Lung (tissue), 12 donors: ENCODE results near the gene DPP6. TPM values are rescaled to one million over a fixed set of nuclear protein-coding genes. Genes with fewer than 3 reads are reported as not detected.

ENCODE experiments used
- ATAC-seq: fragments of 200-7000 bp; cut with Tn5 transposase; one replicate; pipeline ENCODE4 v1.9.1; 2020; ENCODE audit warnings: moderate number of reproducible peaks; ENCODE audit not compliant: insufficient read depth, low FRiP score
- DNase-seq, 3 donors: peaks; one replicate each; pipeline ENCODE4 v3.0.0-alpha.2; 2013 to 2017
- H3K27ac ChIP-seq, 2 donors: one replicate each; pipeline ENCODE4 v1.5.1; 2013; ENCODE audit warnings: mild to moderate bottlenecking in 2 of 2, moderate library complexity in 2 of 2, control low read depth in 1 of 2, inconsistent platforms in 1 of 2, low read depth in 1 of 2, low read length in 1 of 2
- H3K27me3 ChIP-seq, 3 donors: one replicate each; pipeline ENCODE4 v1.5.1; 2013; ENCODE audit warnings: low read length in 2 of 3; ENCODE audit not compliant: control insufficient read depth in 3 of 3, insufficient read depth in 3 of 3
- H3K36me3 ChIP-seq, 4 donors: one replicate each; pipeline ENCODE4 v1.5.1; 2013; ENCODE audit warnings: low read length in 4 of 4, mild to moderate bottlenecking in 1 of 4, moderate library complexity in 1 of 4; ENCODE audit not compliant: control insufficient read depth in 4 of 4, insufficient read depth in 4 of 4
- H3K4me1 ChIP-seq, 5 donors: one replicate each; pipeline ENCODE4 v1.5.1; 2013; ENCODE audit warnings: low read length in 5 of 5, mild to moderate bottlenecking in 2 of 5, moderate library complexity in 1 of 5; ENCODE audit not compliant: control insufficient read depth in 5 of 5, insufficient read depth in 5 of 5
- H3K4me3 ChIP-seq: one replicate; pipeline ENCODE4 v1.5.1; 2013; ENCODE audit warnings: mild to moderate bottlenecking, control low read depth, moderate library complexity
- H3K9ac ChIP-seq, 2 donors: one replicate each; pipeline ENCODE4 v1.5.1; 2013; ENCODE audit warnings: low read length in 2 of 2, control low read depth in 1 of 2; ENCODE audit not compliant: insufficient read depth in 1 of 2
- H3K9me3 ChIP-seq, 4 donors: one replicate each; pipeline ENCODE4 v1.5.1; 2013; ENCODE audit warnings: low read length in 3 of 4, mild to moderate bottlenecking in 1 of 4, moderate library complexity in 1 of 4; ENCODE audit not compliant: control insufficient read depth in 4 of 4, insufficient read depth in 3 of 4
- WGBS, 2 donors: extraction: QIAGEN DNeasy Blood & Tissue Kit; methylation state at CpG; one replicate each; pipeline ENCODE4 v1.1.7; 2013; 5-methylcytosine and 5-hydroxymethylcytosine counted together
- polyA plus RNA-seq, 2 donors: library from polyadenylated mRNA; stranded (reverse); fragments of 200-250 nt; gene quantifications; one replicate each; pipeline ENCODE4 v1.2.1, GENCODE V29; 2013
- total RNA-seq, 2 donors: library from RNA; depleted of rRNA in 1 of 2; stranded (reverse); fragments of >200 nt in 1 of 2; gene quantifications; one replicate each; pipeline ENCODE4 v1.2.1, GENCODE V29; 2014 to 2021
- TF ChIP-seq, protein P1 (sequence below): IDR thresholded peaks from 2 replicates; pipeline ENCODE4 v1.5.1; 2012; ENCODE audit warnings: mild to moderate bottlenecking; ENCODE audit errors: control extremely low read depth, extremely low read depth
- donor health status: control.
- donor health status: control.
- donor health status: Bipolar disorder and iron deficiency.
- donor health status: healthy.
- donor health status: DM: yes; HTN: yes; CAD: no.

DPP6 gene
- total and polyA plus RNA-seq, 4 donors = 0.08 to 1.3 (median 0.75) TPM

DNA sequence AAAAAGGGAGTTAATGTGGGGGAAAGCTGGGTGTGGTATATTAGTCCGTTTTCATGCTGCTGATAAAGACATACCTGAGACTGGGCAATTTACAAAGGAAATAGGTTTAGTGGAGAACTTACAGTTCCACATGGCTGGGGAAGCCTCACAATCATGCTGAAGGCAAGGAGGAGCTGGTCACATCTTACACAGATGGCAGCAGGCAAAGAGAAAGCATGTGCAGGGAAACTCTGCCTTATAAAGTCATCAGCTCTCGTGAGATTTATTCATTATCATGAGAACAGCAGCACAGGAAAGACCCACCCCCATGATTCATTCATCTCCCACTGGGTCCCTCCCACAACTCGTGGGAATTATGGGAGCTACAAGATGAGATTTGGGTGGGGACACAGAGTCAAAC is 836.5 kb downstream of the DPP6 start:
- Histone ChIP-seq H3K27me3 (no peaks in the 10 kb centered on the region), H3K27ac (no peak overlapping the region), H3K4me3 (no peak overlapping the region), H3K36me3 (no peaks in the 10 kb centered on the region), H3K9ac (no peak overlapping the region), H3K4me1 (no peaks in the 10 kb centered on the region), H3K9me3 (peaks cover 0 to 3% (median under 1%) of the 10 kb centered on the region in 4 donors)
- DNase-seq = no peak
- TF ChIP-seq, protein P1, sequence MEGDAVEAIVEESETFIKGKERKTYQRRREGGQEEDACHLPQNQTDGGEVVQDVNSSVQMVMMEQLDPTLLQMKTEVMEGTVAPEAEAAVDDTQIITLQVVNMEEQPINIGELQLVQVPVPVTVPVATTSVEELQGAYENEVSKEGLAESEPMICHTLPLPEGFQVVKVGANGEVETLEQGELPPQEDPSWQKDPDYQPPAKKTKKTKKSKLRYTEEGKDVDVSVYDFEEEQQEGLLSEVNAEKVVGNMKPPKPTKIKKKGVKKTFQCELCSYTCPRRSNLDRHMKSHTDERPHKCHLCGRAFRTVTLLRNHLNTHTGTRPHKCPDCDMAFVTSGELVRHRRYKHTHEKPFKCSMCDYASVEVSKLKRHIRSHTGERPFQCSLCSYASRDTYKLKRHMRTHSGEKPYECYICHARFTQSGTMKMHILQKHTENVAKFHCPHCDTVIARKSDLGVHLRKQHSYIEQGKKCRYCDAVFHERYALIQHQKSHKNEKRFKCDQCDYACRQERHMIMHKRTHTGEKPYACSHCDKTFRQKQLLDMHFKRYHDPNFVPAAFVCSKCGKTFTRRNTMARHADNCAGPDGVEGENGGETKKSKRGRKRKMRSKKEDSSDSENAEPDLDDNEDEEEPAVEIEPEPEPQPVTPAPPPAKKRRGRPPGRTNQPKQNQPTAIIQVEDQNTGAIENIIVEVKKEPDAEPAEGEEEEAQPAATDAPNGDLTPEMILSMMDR = no peak
- no peak for ATAC-seq
- WGBS, 2 donors = 71 to 76% methylated on average over 3 of the region's 3 CpGs

DNA sequence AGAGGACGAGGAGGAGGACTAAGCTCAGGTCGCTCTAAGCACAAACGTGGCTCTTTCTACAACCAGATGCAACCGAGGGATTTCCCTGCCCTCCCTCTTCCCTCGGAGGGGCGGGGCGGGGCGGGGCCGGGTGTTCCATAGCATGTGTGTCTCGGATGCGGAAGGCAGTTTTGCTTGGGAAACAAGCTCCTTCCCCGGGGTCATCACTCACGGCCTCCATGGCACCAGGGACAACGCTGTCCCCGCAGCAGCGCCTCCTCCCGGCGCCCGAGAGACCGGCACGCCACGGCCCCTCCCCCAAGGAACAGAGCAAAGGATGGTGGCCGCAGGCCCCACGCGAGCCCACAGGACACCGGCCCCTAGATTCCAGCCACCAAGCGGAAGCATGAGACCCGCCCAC is 840.3 kb downstream of the DPP6 start:
- H3K4me3 ChIP-seq = no peak overlapping the region
- no peaks in the 10 kb centered on the region for H3K9me3 ChIP-seq
- no peaks in the 10 kb centered on the region for H3K36me3 ChIP-seq
- TF ChIP-seq, protein P1 = no peak
- H3K27me3 ChIP-seq = no peaks in the 10 kb centered on the region
- no peaks in the 10 kb centered on the region for H3K4me1 ChIP-seq
- ATAC-seq = no peak
- DNase-seq = no peak
- no peak overlapping the region for H3K9ac ChIP-seq
- H3K27ac ChIP-seq = no peak overlapping the region
- 30 to 48% methylated on average over 28 of the region's 28 CpGs for WGBS, 2 donors

DNA sequence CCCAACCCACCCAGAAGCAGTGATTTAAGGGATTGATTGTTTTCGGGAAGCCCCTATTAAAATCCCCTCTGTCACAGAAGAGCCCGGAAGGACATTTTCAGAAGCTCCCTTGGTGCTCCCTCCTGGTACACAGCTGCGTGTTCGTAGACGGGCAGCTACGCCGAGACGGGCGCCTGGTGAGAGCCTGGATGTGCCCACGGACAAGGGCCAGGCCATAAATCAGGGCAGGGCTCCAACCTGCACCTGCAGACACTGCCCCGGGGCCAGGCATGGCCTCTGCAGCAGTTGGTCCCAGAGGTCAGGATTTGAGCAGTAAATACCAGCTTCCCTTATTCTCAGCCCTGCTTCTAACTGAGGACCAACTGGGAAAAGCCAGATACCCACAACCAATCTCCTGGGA is 843.9 kb downstream of the DPP6 start:
- ATAC-seq = no peak
- no peaks in the 10 kb centered on the region for H3K4me1 ChIP-seq
- no peaks in the 10 kb centered on the region for H3K27me3 ChIP-seq
- no peak overlapping the region for H3K4me3 ChIP-seq
- H3K27ac ChIP-seq = no peak overlapping the region
- 92 to 94% methylated on average over 11 of the region's 11 CpGs for WGBS, 2 donors
- H3K9me3 ChIP-seq = no peaks in the 10 kb centered on the region
- no peak overlapping the region for H3K9ac ChIP-seq
- no peak for DNase-seq
- TF ChIP-seq, protein P1 = no peak
- H3K36me3 ChIP-seq = no peaks in the 10 kb centered on the region
